ENCODE measurements around the gene PTPRG. TPM values are rescaled to one million over a fixed set of nuclear protein-coding genes. Genes with fewer than 3 reads are reported as not detected.

PTPRG gene
- total RNA-seq, 1 experiment from 2014 or later, result 0.74 TPM

DNA sequence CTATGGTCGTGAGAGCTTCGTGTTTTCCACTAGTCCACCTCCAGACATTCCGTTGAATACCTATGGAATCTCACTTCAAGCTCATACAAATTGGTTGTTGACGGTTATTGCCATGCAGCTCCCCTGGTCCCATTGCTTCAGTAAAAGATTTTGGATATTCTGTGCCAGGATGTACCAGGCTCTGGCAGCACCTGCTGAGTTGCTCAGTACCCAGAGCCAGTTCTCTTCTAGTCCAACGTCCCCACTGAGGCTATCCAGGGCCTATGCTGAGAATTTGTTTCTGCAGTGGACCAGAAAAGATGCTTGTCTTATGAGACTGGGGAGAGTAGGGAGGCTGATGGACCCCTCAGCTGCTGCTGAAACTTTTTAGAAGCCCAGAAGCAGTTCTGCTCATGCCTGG, 533.1 kb downstream of the PTPRG start:
- no TSS peak for BruUV-seq (replicated peaks)
- no peaks in the 10 kb centered on the region for H3K4me1 ChIP-seq (ENCODE audit: control insufficient read depth, insufficient read depth, low read length)
- DNase-seq (ENCODE audit: low read depth, low spot score) (no peak), ATAC-seq (no peak)
- H3K9me3 ChIP-seq (ENCODE audit: control insufficient read depth, insufficient read depth, low read depth, low read length), result no peaks in the 10 kb centered on the region
- no peak overlapping the region for H3K27ac ChIP-seq (ENCODE audit: low read length)
- ChIA-PET CTCF (no interaction called here), POLR2A (no interaction called here)
- no peak overlapping the region for H3K4me3 ChIP-seq (ENCODE audit: low read depth in 2 of 2, low read length in 2 of 2)
- in situ Hi-C loops (cut with HindIII; ENCODE audit: low pct_unique_long_range_greater_than_20kb, low sequenced_read_pairs) (no loop called here), intact Hi-C loops (cut with micrococcal nuclease; ENCODE audit: unreplicated experiment) (no loop called here)
- no peaks in the 10 kb centered on the region for H3K36me3 ChIP-seq (ENCODE audit: control insufficient read depth, insufficient read depth, low read length)
- H3K27me3 ChIP-seq (ENCODE audit: control insufficient read depth, insufficient read depth, low read length), result no peaks in the 10 kb centered on the region
- TF ChIP-seq POLR2AphosphoS5 (IDR thresholded peaks at IDR 0.05; ENCODE audit: low read depth, low read length), result no peak
- TF ChIP-seq, protein P1, sequence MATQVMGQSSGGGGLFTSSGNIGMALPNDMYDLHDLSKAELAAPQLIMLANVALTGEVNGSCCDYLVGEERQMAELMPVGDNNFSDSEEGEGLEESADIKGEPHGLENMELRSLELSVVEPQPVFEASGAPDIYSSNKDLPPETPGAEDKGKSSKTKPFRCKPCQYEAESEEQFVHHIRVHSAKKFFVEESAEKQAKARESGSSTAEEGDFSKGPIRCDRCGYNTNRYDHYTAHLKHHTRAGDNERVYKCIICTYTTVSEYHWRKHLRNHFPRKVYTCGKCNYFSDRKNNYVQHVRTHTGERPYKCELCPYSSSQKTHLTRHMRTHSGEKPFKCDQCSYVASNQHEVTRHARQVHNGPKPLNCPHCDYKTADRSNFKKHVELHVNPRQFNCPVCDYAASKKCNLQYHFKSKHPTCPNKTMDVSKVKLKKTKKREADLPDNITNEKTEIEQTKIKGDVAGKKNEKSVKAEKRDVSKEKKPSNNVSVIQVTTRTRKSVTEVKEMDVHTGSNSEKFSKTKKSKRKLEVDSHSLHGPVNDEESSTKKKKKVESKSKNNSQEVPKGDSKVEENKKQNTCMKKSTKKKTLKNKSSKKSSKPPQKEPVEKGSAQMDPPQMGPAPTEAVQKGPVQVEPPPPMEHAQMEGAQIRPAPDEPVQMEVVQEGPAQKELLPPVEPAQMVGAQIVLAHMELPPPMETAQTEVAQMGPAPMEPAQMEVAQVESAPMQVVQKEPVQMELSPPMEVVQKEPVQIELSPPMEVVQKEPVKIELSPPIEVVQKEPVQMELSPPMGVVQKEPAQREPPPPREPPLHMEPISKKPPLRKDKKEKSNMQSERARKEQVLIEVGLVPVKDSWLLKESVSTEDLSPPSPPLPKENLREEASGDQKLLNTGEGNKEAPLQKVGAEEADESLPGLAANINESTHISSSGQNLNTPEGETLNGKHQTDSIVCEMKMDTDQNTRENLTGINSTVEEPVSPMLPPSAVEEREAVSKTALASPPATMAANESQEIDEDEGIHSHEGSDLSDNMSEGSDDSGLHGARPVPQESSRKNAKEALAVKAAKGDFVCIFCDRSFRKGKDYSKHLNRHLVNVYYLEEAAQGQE (IDR thresholded peaks at IDR 0.05; ENCODE audit: insufficient read depth in 1 of 2, low read depth in 2 of 2, low read length in 1 of 2), result no peak
- no peak for TF ChIP-seq SIN3A (IDR thresholded peaks at IDR 0.05; ENCODE audit: borderline replicate concordance, insufficient read depth, low read depth, low read length)
- TF ChIP-seq TCF7L2 (IDR thresholded peaks at IDR 0.05; ENCODE audit: low read depth, low read length), result no peak

DNA sequence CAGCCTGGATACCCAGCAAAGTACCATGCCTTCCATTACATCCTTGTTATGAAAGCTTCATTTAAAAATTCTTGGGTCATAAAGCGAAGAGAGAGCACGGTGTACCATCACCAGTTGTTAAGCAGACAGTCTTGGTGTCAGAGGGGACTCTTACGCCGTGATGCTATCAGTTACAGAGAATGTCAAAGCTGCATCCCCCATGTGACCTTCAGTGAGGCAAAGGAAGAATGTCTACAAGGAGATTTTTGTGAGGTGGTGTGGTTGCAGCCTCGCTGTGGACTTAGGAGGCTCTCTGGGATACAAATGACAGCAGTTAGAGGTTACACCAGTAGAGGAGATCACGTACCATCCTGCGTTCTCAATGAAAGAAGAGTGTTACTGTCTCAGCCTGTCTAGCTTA, 533.7 kb downstream of the PTPRG start:
- ChIA-PET CTCF (no interaction called here), POLR2A (no interaction called here)
- Histone ChIP-seq H3K4me3 (ENCODE audit: low read depth in 2 of 2, low read length in 2 of 2) (no peak overlapping the region), H3K4me1 (ENCODE audit: control insufficient read depth, insufficient read depth, low read length) (no peaks in the 10 kb centered on the region), H3K9me3 (ENCODE audit: control insufficient read depth, insufficient read depth, low read depth, low read length) (no peaks in the 10 kb centered on the region), H3K36me3 (ENCODE audit: control insufficient read depth, insufficient read depth, low read length) (no peaks in the 10 kb centered on the region), H3K27ac (ENCODE audit: low read length) (no peak overlapping the region), H3K27me3 (ENCODE audit: control insufficient read depth, insufficient read depth, low read length) (no peaks in the 10 kb centered on the region)
- intact Hi-C loops (cut with micrococcal nuclease; ENCODE audit: unreplicated experiment) (no loop called here), in situ Hi-C loops (cut with HindIII; ENCODE audit: low pct_unique_long_range_greater_than_20kb, low sequenced_read_pairs) (no loop called here)
- no peak for ATAC-seq
- TF ChIP-seq, protein P1 (IDR thresholded peaks at IDR 0.05; ENCODE audit: insufficient read depth in 1 of 2, low read depth in 2 of 2, low read length in 1 of 2), result no peak
- TF ChIP-seq SIN3A (IDR thresholded peaks at IDR 0.05; ENCODE audit: borderline replicate concordance, insufficient read depth, low read depth, low read length) (no peak), POLR2AphosphoS5 (IDR thresholded peaks at IDR 0.05; ENCODE audit: low read depth, low read length) (no peak), TCF7L2 (IDR thresholded peaks at IDR 0.05; ENCODE audit: low read depth, low read length) (no peak)
- TF ChIP-seq, protein P2, sequence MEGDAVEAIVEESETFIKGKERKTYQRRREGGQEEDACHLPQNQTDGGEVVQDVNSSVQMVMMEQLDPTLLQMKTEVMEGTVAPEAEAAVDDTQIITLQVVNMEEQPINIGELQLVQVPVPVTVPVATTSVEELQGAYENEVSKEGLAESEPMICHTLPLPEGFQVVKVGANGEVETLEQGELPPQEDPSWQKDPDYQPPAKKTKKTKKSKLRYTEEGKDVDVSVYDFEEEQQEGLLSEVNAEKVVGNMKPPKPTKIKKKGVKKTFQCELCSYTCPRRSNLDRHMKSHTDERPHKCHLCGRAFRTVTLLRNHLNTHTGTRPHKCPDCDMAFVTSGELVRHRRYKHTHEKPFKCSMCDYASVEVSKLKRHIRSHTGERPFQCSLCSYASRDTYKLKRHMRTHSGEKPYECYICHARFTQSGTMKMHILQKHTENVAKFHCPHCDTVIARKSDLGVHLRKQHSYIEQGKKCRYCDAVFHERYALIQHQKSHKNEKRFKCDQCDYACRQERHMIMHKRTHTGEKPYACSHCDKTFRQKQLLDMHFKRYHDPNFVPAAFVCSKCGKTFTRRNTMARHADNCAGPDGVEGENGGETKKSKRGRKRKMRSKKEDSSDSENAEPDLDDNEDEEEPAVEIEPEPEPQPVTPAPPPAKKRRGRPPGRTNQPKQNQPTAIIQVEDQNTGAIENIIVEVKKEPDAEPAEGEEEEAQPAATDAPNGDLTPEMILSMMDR (IDR thresholded peaks at IDR 0.05), result no peak
- no peak for DNase-seq (ENCODE audit: low read depth, low spot score)
- no TSS peak for BruUV-seq (replicated peaks)

Data from Panc1 (cell line).